Fibroblast of skin of back (primary cell): ENCODE measurements around the gene RITA1.
A peak's percentile ranks its signal among the peaks of the same experiment; 100 is the strongest.

Source experiments
- DNase-seq: peaks from one replicate; pipeline ENCODE4 v3.0.0-alpha.2; 2013

RITA1 gene

DNA sequence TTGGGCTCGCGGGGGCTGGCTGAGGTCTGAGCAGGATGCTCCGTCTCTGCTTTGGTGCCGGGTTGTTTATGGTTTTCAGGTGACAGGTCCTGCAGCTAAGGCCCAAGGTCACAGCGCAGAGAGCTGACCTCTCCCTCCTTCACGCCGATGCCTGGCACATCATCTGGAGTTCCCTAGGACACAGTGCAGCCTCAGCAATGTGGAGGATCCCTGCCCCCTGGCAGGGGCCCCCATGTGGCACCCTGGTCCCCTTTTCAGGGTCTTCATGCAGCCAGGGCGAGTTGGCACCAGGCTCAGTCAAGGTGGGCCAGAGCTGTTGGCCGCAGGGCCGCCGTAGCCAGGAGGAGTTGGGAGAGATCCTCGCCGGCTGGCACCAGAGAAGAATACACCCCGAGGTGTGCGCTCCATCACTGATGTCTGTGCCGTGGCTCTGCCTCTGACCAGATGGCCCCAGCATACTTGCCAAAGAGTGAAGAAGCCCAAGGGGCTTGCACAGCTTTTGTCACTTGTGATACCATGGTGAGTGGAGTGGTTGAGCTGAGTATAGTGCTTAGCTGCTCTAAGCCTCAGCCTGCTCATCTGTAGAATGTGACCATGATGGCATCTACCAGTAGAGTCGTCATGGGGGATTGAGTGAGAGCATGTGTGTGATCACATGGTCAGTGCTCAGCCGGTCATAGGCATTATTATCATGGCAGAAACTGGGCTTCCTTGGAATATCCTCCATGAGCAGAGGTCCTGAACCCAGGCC is 46.7 kb downstream of the RITA1 start:
- DNase-seq: no peak

DNA sequence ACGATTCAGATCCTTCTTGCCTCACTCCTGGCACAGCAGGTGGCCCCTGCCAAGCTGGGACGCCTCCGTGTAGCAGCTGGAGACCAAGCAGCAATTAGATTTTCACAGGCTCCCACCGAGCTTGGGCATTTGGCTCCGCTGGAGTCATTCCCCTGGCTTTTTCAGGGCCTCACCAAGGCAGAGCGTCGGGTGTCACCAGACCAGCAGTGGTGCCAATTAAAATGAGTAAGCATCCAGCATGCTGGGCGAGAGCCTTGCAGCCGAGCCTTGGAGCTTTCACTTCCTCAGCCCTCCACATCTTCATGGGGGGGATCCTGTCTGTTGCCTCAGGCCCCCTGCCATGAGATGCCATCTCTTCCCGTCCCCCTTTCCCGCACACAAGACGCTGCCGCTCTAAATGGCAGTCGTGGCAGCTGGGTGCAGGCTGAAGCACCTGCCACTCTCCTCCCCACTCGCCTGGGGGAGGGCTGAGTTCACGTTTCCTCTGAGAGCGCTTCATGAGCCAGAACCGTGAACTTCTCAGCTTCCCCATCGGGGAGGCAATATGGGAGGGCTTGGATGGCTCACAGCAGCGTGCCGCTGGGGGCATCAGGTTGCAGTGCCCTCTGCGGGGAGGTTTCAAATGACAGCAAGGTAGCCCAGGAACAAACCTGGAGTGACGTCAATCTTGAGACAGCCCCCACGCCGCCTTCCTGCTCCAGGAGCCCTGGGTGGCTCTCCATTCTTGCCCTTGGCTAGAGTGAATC is 47.5 kb downstream of the RITA1 start:
- peak; percentile 68 for DNase-seq

DNA sequence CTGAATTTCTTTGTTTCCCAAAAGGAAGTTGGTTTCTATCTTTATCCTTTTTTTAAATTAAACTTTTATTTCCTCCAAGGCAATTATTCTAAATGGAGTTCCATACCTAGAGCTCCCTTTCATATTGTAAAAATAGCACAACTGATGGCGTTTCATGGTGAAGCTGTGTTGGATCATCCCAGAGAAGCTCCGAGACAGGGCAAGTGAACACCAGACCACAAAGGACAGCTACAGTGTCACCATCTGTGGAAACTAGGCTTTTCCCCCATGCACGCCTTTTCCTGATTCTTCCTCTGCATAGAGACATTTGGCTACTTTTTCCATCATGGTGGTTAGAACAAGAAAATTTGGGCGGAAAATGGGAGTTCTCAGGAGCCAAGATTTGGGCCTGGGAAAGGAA is 48.4 kb downstream of the RITA1 start:
- DNase-seq: no peak

DNA sequence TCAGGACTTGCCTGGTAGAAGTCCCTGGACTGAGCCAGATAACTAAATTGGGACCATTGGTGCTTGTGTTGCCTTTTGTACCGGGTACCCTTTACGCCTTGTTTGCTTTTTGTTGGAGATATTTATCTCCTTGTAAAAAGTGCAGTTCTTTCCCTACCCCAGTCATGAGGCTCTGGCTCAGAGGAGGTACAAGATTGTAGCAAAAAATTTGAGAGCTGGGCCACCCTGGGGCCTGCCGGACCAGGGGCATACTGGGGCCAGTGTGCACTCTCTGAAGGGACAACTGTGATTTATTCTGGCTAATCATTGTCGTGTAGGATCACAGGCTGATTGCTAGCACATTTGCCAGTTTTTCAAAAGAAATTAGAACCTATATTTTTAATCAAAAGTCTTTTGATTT is 49.0 kb downstream of the RITA1 start:
- no peak for DNase-seq

DNA sequence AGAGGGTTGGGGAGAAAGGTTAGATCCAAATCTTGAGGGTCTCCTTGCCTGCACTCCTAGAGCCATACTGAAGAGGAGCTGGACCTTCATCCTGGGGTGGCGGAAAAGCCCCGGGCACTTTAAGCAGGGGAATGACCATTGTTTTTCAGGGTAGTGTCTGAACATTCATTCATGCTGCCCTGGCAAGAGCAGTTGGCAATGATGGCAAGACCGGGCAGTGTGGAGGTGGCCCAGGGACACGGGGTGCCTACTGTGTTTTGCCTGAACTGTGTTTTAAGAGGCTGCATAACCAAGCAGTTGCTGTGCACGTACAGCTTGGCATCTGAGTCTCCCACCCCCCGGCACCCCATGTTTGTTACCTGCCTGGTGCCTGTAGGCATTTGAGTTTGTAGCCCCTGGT is 50.5 kb downstream of the RITA1 start:
- DNase-seq: no peak

DNA sequence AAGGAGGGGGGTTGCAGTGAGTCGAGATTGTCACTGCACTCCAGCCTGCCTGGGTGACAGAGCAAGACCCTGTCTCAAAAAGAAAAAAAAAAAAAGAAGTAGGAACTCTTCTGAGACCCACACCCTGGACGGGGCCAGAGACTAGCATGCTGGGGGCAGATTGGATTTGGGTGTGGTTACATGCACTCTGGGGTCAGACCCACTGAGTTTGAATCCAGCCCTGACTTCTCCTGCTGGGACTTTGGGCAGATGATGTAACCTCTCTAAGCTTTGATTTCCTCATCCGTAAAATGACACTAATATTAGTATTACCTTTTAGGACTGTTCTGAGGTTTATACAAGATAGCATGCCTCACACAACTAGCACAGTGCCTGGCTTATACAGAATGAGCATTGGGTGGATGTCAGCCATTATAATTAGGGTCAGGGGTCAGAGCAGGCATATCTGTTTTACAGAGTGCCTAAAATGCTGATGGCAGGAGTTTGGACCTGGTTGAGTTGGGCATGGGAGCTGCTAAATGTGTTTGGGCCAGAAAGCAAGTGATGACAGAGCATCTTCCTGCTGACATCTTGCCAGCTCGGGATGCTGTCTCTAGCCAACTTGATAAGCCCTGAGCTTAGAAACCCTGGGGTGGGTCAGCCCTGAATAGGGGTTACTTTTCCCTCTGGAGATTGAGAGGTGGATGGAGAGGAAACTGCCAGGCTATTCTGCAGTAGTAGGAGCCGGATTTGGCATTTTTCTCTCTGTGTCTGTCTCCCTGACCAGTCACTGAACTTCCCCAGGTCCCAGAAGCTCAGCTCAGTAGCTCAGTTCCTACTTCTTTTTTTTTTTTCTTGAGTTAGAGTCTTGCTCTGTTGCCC is 51.2 kb downstream of the RITA1 start:
- DNase-seq: no peak

DNA sequence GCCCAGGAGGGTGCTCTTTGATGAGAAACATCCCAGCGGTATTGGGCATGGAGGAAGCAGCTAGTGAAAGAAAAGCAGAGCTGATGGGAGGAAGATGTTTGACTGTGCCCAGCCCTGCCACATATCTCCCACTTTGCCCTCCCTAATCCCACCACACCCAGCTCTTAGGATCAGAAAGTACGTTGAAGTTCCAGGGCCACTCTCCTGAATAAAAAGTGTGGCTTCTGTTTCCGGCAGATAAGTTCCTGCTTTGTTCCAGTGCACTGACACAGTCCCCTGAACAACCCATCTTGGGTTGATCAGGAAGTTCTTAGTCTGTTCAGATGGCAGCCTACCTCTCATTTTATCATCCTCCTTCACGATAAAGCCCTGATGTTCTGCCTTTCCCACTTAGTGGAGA is 52.2 kb downstream of the RITA1 start:
- DNase-seq: no peak

DNA sequence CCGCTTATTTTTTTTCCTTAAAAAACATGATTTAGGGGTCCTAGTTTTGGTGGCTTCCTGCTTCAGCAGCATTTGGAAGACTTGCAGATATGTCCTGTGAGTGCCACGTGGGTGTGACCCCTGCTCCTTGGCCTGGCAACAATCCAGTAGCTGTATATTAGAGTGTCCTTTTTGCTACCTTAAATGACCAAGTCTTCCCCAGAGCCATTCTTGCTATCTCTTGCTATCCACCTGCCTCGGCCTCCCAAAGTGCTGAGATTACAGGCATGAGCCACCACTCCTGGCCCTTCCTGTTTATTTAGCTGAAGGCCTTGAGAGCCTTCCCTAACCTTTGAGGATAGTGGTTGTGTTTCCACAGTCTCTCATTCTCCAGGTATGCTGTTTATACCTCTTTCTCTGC is 52.8 kb downstream of the RITA1 start:
- no peak for DNase-seq

DNA sequence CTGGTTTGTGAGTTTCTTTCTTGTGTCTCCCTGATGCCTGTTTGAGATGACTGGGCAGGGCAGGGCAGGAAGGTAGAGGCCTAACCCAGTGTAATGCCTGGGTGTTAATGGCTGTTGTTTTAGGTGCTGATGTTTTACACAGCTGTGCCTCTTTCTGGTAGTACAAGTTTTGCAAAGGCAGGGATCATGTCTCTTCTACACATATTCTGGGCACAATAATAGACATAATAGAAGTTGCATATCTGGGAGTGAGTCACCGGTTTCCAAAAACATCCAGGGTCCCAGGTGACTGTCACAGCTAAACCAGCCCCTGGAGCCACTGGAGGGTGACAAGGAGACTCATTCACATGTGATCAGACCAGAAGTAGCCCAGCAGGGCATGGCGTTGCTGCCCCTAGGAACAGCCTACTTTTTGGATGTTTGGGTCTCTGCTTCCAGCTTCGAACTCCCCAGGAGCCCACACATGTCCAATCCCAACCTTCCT is 53.8 kb downstream of the RITA1 start:
- DNase-seq: peak; percentile 44

DNA sequence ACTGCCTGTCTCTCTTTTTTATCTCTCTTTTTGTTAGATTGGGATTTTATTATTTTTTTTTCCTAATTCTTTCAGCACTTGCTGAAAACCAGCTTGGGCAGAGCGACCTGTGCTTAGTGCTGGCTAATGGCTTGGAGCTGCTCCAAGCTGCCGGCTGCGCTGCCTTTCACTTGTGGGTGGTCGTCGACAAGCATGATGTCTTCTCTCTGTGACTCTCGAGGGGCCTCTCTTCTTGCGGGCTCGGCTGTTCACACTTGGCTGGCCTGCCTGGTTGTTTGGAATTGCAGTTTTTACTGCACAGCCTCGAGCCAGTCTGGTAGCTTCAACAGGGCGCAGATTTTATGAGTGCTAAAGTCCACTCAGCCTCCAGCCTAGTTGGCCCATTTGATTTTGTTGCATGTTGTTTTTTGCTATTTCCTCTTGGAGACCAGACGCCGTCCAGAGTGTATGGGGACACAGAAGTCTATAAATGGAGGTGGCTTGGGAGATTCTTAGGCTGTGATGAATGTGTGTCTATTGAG is 54.4 kb downstream of the RITA1 start:
- DNase-seq: no peak

DNA sequence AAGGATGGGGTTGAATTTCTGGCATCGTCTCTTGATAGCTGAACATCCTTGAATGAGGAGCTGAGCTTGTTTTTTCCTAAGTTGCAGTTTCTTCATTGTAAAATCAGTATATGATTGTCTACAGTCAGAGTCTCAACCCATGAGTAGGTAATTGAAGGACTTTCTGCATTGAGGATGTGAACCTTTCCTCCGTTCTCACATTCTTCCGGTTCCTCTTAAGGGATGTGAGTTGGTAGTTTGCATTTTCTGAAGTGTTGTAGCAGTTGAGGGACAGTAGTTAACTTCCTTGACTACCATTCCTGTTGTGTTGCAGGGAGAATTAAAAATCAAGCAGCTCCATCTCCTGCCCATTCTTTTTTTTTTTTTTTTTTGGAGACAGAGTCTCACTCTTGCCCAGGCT is 54.9 kb downstream of the RITA1 start:
- DNase-seq: no peak

DNA sequence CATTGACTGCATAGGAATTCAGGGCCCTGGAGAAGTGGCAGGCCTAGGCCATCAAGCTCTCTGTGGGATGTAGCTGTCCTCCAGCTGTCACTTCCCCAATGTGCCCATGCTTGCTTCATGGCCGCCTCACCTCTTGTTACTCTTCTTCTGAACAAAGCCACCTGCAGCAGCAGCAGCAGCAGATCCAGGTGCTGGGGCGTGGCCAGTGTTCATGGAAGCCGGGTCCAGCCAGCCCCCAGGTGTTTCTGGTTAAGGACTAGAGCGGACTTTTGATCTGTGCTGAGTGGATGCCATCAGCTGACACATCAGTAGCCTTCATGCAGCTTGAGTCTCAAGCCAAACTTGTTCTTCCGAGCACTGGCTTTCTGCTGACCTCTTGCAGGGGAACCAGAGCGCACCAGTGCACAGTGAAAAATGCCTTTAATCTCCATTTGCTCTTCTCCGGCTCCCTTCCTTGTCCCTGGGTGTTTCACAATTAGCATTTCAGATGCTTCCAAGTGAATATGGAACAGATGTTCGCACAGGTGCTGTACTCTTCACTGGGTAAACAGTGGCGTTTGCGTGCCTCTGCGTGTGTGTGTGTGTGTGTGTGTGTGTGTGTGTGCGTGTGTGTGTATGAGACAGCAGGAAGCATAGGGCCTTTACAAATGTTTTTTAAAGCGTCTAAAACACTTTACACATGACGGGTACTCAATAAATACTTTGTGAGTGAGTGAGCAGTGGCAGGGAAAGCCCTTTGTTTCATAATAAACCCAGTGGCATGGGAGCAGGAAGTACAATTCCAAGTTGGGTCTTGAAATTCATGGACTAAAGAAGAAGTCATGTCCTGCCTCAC is 55.9 kb downstream of the RITA1 start:
- peak; percentile 95 for DNase-seq
